CD4-positive, alpha-beta T cell (primary cell): ENCODE results near the gene DMAC2. TPM values are rescaled to one million over a fixed set of nuclear protein-coding genes. Genes with fewer than 3 reads are reported as not detected.

ENCODE experiments used
- ATAC-seq: fragments of 200-7000 bp; cut with Tn5 transposase; one replicate; pipeline ENCODE4 v1.10.0; 2022; ENCODE audit warnings: mild to moderate bottlenecking; ENCODE audit not compliant: poor library complexity
- CTCF ChIA-PET: fragments of 350-600 bp; sonication (Branson Sonifier 250); formaldehyde crosslinking; loops from one replicate; lab custom pipeline; 2021; ENCODE audit warnings: antibody characterized with exemption, inconsistent platforms; lab: Charles Lee
- POLR2A ChIA-PET: fragments of 350-600 bp; sonication (Branson Sonifier 250); formaldehyde crosslinking; loops from one replicate; lab custom pipeline; 2021; ENCODE audit warnings: antibody characterized with exemption, inconsistent platforms; lab: Charles Lee
- DNase-seq, 14 experiments: peaks; one replicate each; pipeline ENCODE4 v3.0.0-alpha.2; 2013 to 2020; ENCODE audit warnings: mixed read lengths in 2 of 14
- H3K27ac ChIP-seq, 2 donors: one replicate each; pipeline versions ENCODE4 v1.5.1 to v1.7.0; 2013; ENCODE audit warnings: low read length in 2 of 2, low read depth in 1 of 2, mild to moderate bottlenecking in 1 of 2
- H3K27me3 ChIP-seq, 2 experiments: 1 replicate in 1 of 2; 2 replicates in 1 of 2; pipeline versions ENCODE4 v1.6.1 to v1.7.0; 2013; ENCODE audit warnings: low read length in 2 of 2, control low read depth in 1 of 2, mild to moderate bottlenecking in 1 of 2, moderate library complexity in 1 of 2; ENCODE audit not compliant: insufficient read depth in 2 of 2, control insufficient read depth in 1 of 2
- H3K36me3 ChIP-seq: one replicate; pipeline ENCODE4 v1.6.1; 2013; ENCODE audit warnings: low read length, control low read depth; ENCODE audit not compliant: insufficient read depth
- H3K4me1 ChIP-seq: one replicate; pipeline ENCODE4 v1.6.1; 2013; ENCODE audit warnings: low read length, control low read depth; ENCODE audit not compliant: insufficient read depth
- H3K4me3 ChIP-seq: one replicate; pipeline ENCODE4 v1.5.1; 2013; ENCODE audit warnings: mild to moderate bottlenecking, low read length, moderate library complexity
- H3K9me3 ChIP-seq, 2 experiments: 1 replicate in 1 of 2; 2 replicates in 1 of 2; pipeline versions ENCODE4 v1.6.1 to v1.7.0; 2013; ENCODE audit warnings: low read length in 2 of 2, mild to moderate bottlenecking in 2 of 2, control low read depth in 1 of 2, moderate library complexity in 1 of 2; ENCODE audit not compliant: control insufficient read depth in 1 of 2, insufficient read depth in 1 of 2
- H3K27ac Mint-ChIP-seq: one replicate; pipeline ENCODE4 v1.8.0; 2020; ENCODE audit warnings: mixed read lengths
- H3K27me3 Mint-ChIP-seq: one replicate; pipeline ENCODE4 v1.8.0; 2021; ENCODE audit warnings: mixed read lengths
- H3K36me3 Mint-ChIP-seq: one replicate; pipeline ENCODE4 v1.8.0; 2021; ENCODE audit warnings: low read depth, mixed read lengths
- H3K4me1 Mint-ChIP-seq: one replicate; pipeline ENCODE4 v1.8.0; 2021; ENCODE audit warnings: low read depth, mixed read lengths
- H3K4me3 Mint-ChIP-seq: one replicate; pipeline ENCODE4 v1.8.0; 2020; ENCODE audit warnings: mild to moderate bottlenecking, mixed read lengths
- H3K9me3 Mint-ChIP-seq: one replicate; pipeline ENCODE4 v1.8.0; 2020; ENCODE audit warnings: mixed read lengths
- intact Hi-C, 2 experiments: fragments of 100-400 bp; cut with DNase I in 1 of 2; cut with micrococcal nuclease in 1 of 2; formaldehyde crosslinking; loops; one replicate each; pipeline versions ENCODE4 v1.15.1 to v1.9.0; 2023 to 2025; cut with DNase I, micrococcal nuclease
- total RNA-seq, 174 experiments: library from RNA in 2 of 174; stranded (reverse) in 2 of 174; gene quantifications; one replicate each; pipeline ENCODE4 v1.2.3 and lab custom pipeline; 2021 to 2026
- TF ChIP-seq, protein P1 (sequence below): fragments of 200-600 bp; IDR thresholded peaks from one replicate; pipeline ENCODE4 v1.8.0; 2022; ENCODE audit warnings: antibody characterized with exemption, mild to moderate bottlenecking

DMAC2 gene
- total RNA-seq, 2 experiments from 2014 or later: 21.6 to 25.7 TPM

DNA sequence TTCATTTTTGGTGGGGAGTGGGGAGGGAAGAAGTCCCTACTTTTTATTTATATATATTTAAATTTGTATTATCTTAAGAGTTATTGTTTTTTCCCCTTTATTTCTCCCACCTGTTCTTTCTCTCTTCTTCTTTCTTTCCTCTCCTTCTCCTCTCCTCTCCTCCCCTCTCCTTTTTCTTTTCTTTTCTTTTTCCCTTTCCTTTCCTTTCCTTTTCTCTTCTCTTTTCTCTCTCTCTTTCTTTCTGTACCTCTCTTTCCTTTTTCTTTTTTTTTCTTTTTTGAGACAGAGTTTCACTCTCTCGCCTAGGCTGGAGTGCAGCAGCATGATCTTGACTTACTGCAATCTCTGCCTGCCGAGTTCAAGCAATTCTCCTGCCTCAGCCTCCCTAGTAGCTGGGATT, 40.2 kb downstream of the DMAC2 start:
- Mint-ChIP-seq H3K36me3 (peaks cover 28% of the 10 kb centered on the region), H3K9me3 (no peaks in the 10 kb centered on the region), H3K27me3 (no peaks in the 10 kb centered on the region), H3K4me3 (peak overlapping the region; percentile 96), H3K4me1 (peaks cover 57% of the 10 kb centered on the region), H3K27ac (peak overlapping the region; percentile 99)
- ChIA-PET CTCF (no interaction called here), POLR2A (no interaction called here)
- intact Hi-C loops: loop anchor here in 1 of 2 experiments (5.0 kb wide), 1 partner anchor 163 kb away; no protein-coding TSS in a partner anchor
- Histone ChIP-seq H3K4me1 (peaks cover 38% of the 10 kb centered on the region), H3K27me3 (no peaks in the 10 kb centered on the region), H3K9me3 (no peaks in the 10 kb centered on the region), H3K27ac (no peak overlapping the region), H3K4me3 (no peak overlapping the region), H3K36me3 (peaks cover 7% of the 10 kb centered on the region)
- no peak for ATAC-seq
- no peak for DNase-seq
- TF ChIP-seq, protein P1, sequence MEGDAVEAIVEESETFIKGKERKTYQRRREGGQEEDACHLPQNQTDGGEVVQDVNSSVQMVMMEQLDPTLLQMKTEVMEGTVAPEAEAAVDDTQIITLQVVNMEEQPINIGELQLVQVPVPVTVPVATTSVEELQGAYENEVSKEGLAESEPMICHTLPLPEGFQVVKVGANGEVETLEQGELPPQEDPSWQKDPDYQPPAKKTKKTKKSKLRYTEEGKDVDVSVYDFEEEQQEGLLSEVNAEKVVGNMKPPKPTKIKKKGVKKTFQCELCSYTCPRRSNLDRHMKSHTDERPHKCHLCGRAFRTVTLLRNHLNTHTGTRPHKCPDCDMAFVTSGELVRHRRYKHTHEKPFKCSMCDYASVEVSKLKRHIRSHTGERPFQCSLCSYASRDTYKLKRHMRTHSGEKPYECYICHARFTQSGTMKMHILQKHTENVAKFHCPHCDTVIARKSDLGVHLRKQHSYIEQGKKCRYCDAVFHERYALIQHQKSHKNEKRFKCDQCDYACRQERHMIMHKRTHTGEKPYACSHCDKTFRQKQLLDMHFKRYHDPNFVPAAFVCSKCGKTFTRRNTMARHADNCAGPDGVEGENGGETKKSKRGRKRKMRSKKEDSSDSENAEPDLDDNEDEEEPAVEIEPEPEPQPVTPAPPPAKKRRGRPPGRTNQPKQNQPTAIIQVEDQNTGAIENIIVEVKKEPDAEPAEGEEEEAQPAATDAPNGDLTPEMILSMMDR: peak; percentile 9

DNA sequence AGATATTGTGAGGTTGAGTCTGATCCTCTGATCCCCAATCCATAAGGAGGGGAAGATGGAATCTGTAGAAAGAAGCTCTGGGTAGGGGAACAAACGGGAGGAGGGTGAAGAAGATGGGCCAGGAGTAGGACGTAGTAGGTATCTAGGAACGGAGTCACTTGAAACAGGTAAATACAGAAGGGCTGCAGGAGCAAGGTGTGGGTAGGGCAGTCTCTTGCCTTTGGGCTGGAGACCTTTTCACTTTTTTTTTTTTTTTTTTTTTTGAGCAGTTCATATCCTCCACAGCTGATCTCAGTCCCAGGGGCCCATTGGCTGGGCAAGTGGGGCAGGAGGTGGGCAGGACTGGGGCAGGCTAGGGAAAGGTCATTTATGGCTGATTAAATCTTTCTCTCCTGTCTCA, 40.6 kb downstream of the DMAC2 start:
- peaks cover 38% of the 10 kb centered on the region for H3K4me1 ChIP-seq
- no peak for DNase-seq
- CTCF ChIA-PET: no interaction called here
- intact Hi-C loops: loop anchor here in 1 of 2 experiments (5.0 kb wide), 1 partner anchor 163 kb away; no protein-coding TSS in a partner anchor
- peaks cover 57% of the 10 kb centered on the region for H3K4me1 Mint-ChIP-seq
- no peaks in the 10 kb centered on the region for H3K27me3 ChIP-seq
- TF ChIP-seq, protein P1: no peak
- H3K36me3 Mint-ChIP-seq: peaks cover 28% of the 10 kb centered on the region
- peak overlapping the region; percentile 99 for H3K27ac Mint-ChIP-seq
- no peak overlapping the region for H3K27ac ChIP-seq
- H3K9me3 Mint-ChIP-seq: no peaks in the 10 kb centered on the region
- ATAC-seq: no peak
- peaks cover 7% of the 10 kb centered on the region for H3K36me3 ChIP-seq
- POLR2A ChIA-PET: interaction anchor here (1.1 to 1.2 kb wide), 3 partner anchors 36 to 135 kb away, joined by 3 to 4 read pairs (median 3); partner anchors contain the start of gene HNRNPUL1
- H3K27me3 Mint-ChIP-seq: no peaks in the 10 kb centered on the region
- no peak overlapping the region for H3K4me3 ChIP-seq
- H3K9me3 ChIP-seq: no peaks in the 10 kb centered on the region
- peak overlapping the region; percentile 96 for H3K4me3 Mint-ChIP-seq

DNA sequence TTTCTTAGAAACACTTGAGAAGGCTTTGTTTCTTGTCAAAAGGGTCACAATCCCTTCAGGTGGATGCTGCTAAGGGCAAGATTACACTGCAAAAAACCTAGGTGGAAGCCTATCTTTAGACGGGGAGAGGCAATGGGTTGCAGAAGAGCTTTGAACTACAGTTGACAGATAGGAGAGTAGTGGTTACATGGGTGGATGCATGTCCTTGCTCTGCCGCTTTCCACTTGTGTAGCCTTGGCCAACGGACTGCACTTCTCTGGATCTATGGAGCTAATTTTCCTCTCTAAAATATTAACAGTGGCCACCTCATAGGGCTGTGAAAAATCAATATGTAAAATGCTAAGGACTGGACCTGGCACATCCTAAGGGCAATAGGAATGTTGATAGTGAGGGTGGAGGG, 41.1 kb downstream of the DMAC2 start:
- H3K36me3 Mint-ChIP-seq: peaks cover 28% of the 10 kb centered on the region
- H3K4me1 Mint-ChIP-seq: peaks cover 57% of the 10 kb centered on the region
- intact Hi-C loops: loop anchor here in 1 of 2 experiments (5.0 kb wide), 1 partner anchor 164 kb away; no protein-coding TSS in a partner anchor
- H3K4me3 Mint-ChIP-seq: peak overlapping the region; percentile 96
- Histone ChIP-seq H3K27me3 (no peaks in the 10 kb centered on the region), H3K36me3 (peaks cover 9% of the 10 kb centered on the region), H3K4me1 (peaks cover 38% of the 10 kb centered on the region), H3K9me3 (no peaks in the 10 kb centered on the region), H3K27ac (no peak overlapping the region), H3K4me3 (peak overlapping the region; percentile 82)
- ATAC-seq (no peak), DNase-seq (no peak)
- ChIA-PET POLR2A (interaction anchor here (1.1 to 1.2 kb wide), 3 partner anchors 35 to 135 kb away, joined by 3 to 4 read pairs (median 3); partner anchors contain the start of gene HNRNPUL1), CTCF (no interaction called here)
- TF ChIP-seq, protein P1: no peak
- H3K9me3 Mint-ChIP-seq: no peaks in the 10 kb centered on the region
- no peaks in the 10 kb centered on the region for H3K27me3 Mint-ChIP-seq
- H3K27ac Mint-ChIP-seq: peak overlapping the region; percentile 99
